ENCODE data around the gene FRMD3. TPM values are rescaled to one million over a fixed set of nuclear protein-coding genes. Genes with fewer than 3 reads are reported as not detected.
A peak's percentile ranks its signal among the peaks of the same experiment; 100 is the strongest.

FRMD3 gene
- total and polyA plus RNA-seq, 8 donors = 1.3 to 18.0 (median 4.1) TPM

- no peaks in the 10 kb centered on the region for H3K36me3 ChIP-seq
- no peak overlapping the region for H3K27ac ChIP-seq
- TF ChIP-seq POLR2AphosphoS5 (IDR thresholded peaks at IDR 0.05) (no peak), EP300 (IDR thresholded peaks at IDR 0.05) (no peak), POLR2A (IDR thresholded peaks at IDR 0.05) (no peak), CTCF (IDR thresholded peaks at IDR 0.05) (no peak)
- DNase-seq = no peak
- H3K4me3 ChIP-seq = no peak overlapping the region
- no peaks in the 10 kb centered on the region for H3K4me1 ChIP-seq
- WGBS, 5 donors = 92 to 96% (median 93%) methylated on average over 5 of the region's 5 CpGs
- peaks cover 0 to 7% (median 3%) of the 10 kb centered on the region in 4 donors for H3K9me3 ChIP-seq
- no peaks in the 10 kb centered on the region for H3K27me3 ChIP-seq
- intact Hi-C loops (cut with DNase I; ENCODE audit: low total_unique reads) = no loop called here
These were observed 127.5 kb downstream of the FRMD3 start for GRCh38 chr9:83410701-83411100.

- H3K4me1 ChIP-seq = peaks cover 0 to 12% (median 7%) of the 10 kb centered on the region in 4 donors
- WGBS, 5 donors = 76 to 95% (median 87%) methylated on average over 3 of the region's 3 CpGs
These were observed 131.3 kb downstream of the FRMD3 start for GRCh38 chr9:83406921-83407320.

DNA sequence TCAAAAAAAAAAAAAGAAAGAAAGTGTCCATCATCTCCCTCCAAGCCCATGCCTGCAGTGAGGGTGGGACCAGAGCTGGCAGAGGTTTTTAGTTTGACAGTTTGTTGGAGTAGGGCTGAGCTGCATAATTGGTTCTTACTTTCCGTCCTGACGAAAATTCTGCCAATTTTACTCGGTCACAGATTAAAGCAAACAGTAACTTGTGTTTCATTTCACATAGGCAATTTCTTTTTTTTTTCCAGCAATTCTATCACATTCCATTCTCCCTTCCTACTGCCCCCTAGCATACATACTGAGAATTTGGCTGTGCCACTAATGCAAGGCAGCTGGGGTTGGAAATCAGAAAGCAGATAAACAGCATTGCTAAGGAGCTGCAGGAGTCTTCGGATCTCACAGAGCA, 132.4 kb downstream of the FRMD3 start:
- no peak overlapping the region for H3K27ac ChIP-seq
- WGBS, 5 donors = 46 to 69% (median 56%) methylated on average over 4 of the region's 4 CpGs
- no peak overlapping the region for H3K4me3 ChIP-seq
- peaks cover 0 to 12% (median 7%) of the 10 kb centered on the region in 4 donors for H3K4me1 ChIP-seq
- no peaks in the 10 kb centered on the region for H3K36me3 ChIP-seq
- intact Hi-C loops (cut with DNase I; ENCODE audit: low total_unique reads) = no loop called here
- no peak for TF ChIP-seq EP300 (IDR thresholded peaks at IDR 0.05)
- TF ChIP-seq POLR2AphosphoS5 (IDR thresholded peaks at IDR 0.05) = no peak
- TF ChIP-seq POLR2A (IDR thresholded peaks at IDR 0.05) = no peak
- no peak for TF ChIP-seq CTCF (IDR thresholded peaks at IDR 0.05)
- DNase-seq = peak in 1 of 2 donors; percentile 16
- peaks cover 0 to 7% (median 3%) of the 10 kb centered on the region in 4 donors for H3K9me3 ChIP-seq
- no peaks in the 10 kb centered on the region for H3K27me3 ChIP-seq

More at GRCh38 chr9:83406921-83407320, 131.3 kb downstream of the FRMD3 start:
- H3K9me3 ChIP-seq = peaks cover 0 to 7% (median 3%) of the 10 kb centered on the region in 4 donors
- no peak for DNase-seq
- no peak for TF ChIP-seq EP300 (IDR thresholded peaks at IDR 0.05)
- no peak for TF ChIP-seq POLR2A (IDR thresholded peaks at IDR 0.05)
- no peak for TF ChIP-seq CTCF (IDR thresholded peaks at IDR 0.05)
- TF ChIP-seq POLR2AphosphoS5 (IDR thresholded peaks at IDR 0.05) = no peak
- no peak overlapping the region for H3K27ac ChIP-seq
- no peaks in the 10 kb centered on the region for H3K36me3 ChIP-seq
- intact Hi-C loops (cut with DNase I; ENCODE audit: low total_unique reads) = no loop called here
- no peak overlapping the region for H3K4me3 ChIP-seq
- no peaks in the 10 kb centered on the region for H3K27me3 ChIP-seq

DNA sequence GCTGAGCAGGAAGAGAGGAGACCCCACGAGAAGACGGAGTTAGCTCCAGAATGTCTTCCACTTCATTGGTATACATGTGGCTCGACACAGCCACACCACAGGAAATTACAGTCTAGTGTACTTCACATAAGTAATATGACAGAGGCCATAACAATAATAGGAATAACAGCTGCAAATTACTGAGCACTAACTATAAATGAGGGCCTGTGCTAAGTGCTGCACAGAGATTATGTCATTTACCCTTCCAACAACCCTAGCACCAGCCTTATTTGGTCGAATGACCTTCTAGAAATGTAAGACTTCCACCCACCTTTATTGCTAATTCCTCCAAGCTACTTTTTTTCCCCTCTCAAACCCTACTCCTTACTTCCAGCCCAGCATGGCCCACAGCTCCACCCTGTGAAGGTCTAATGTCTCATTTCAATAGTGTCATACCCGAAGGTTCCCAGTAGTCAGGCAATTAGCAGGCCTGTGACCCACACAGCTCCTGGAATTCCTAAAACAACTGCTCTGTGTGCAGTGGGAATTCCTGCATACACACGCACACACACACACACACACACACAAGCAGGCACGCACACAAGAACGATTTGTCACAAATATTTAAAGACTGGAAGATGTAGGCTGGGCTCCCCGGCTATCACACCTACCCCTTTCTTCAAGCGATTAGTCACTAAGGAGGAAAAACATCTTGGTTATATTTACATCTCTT, 134.5 kb downstream of the FRMD3 start:
- Histone ChIP-seq H3K9me3 (peaks cover 0 to 7% (median 3%) of the 10 kb centered on the region in 4 donors), H3K4me1 (peaks cover 0 to 12% (median 7%) of the 10 kb centered on the region in 4 donors), H3K36me3 (no peaks in the 10 kb centered on the region), H3K27me3 (no peaks in the 10 kb centered on the region), H3K27ac (peak overlapping the region in 1 of 5 donors; percentile 17), H3K4me3 (no peak overlapping the region)
- TF ChIP-seq CTCF (IDR thresholded peaks at IDR 0.05) = no peak
- TF ChIP-seq POLR2A (IDR thresholded peaks at IDR 0.05) = no peak
- no peak for TF ChIP-seq POLR2AphosphoS5 (IDR thresholded peaks at IDR 0.05)
- no peak for TF ChIP-seq EP300 (IDR thresholded peaks at IDR 0.05)
- intact Hi-C loops (cut with DNase I; ENCODE audit: low total_unique reads) = no loop called here
- WGBS, 5 donors = 43 to 59% (median 47%) methylated on average over 10 of the region's 10 CpGs
- DNase-seq = peak in 1 of 2 donors; percentile 60
